A172 (cell line): ENCODE data around the gene CD68. TPM values are rescaled to one million over a fixed set of nuclear protein-coding genes. Genes with fewer than 3 reads are reported as not detected.

Source experiments
- DNase-seq: peaks from one replicate; pipeline ENCODE4 v3.0.0-alpha.2; 2015; ENCODE audit warnings: low spot score
- total RNA-seq: library from RNA; depleted of rRNA; stranded (reverse); fragments of >200 nt; shearing (Covaris generic); gene quantifications from 2 replicates; pipeline ENCODE4 v1.2.3, GENCODE V29; 2014; rRNA removed

Gene CD68
- total RNA-seq = 11.5 and 15.6 TPM in 2 replicates

- DNase-seq = peak; percentile 94
Measured at GRCh38 chr17:7579001-7579833, at the start of gene CD68. Gene CD68 (plus strand): TSS chr17:7579638. CDS start chr17:7579678, 40 bp downstream.

GRCh38 chr17:7530023-7530900, 49.2 kb upstream of the CD68 start:
- DNase-seq = no peak

GRCh38 chr17:7538050-7538449, 41.4 kb upstream of the CD68 start:
- no peak for DNase-seq

- no peak for DNase-seq
Measured at GRCh38 chr17:7538891-7539545, 40.4 kb upstream of the CD68 start.

GRCh38 chr17:7541074-7541621, 38.3 kb upstream of the CD68 start:
- no peak for DNase-seq

DNA sequence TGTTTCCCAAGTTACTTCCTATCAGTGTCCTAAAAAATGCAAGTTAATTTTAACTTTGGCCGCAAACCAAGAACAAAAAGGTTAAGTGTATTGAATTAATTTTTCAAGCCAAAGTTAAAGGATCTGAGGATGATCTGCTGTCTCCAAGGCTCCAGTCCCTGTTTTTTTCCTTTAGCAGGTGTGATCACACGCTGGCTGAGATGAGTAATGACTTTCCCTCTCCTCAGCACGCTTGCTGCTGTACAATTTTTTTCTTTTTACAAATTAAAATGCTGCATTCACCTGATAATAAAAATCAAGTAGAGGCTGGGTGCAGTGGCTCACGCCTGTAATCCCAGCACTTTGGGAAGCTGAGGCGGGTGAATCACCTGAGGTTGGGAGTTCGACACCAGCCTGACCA, 34.5 kb upstream of the CD68 start:
- no peak for DNase-seq

GRCh38 chr17:7548585-7549400, 30.6 kb upstream of the CD68 start, which contains the start of gene TNFSF12:
Gene TNFSF12 (plus strand): TSS chr17:7549058. CDS start chr17:7549154, 96 bp downstream.
- DNase-seq = peak; percentile 19

- DNase-seq = no peak
Measured at GRCh38 chr17:7549401-7550055, 29.9 kb upstream of the CD68 start.

DNA sequence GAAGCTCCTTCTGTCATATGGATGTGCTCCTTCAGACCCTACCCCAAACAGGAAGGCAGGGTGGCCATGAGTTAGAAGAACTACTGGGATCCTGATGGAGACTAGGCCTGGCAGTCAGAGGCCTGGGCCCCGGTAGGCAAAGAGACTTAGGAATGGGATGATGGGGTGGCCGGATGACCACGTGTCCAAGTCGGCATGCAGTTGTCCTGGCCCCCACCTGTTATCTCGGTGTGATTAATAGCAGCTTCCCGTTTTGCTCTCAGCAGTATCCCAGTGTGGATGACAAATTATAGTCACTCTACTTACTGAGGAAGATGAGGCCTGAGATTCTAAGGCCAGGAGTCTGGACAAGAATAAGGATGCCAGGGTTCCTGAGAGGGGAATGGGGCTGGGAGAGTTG, 29.1 kb upstream of the CD68 start:
- DNase-seq = peak; percentile 28

DNA sequence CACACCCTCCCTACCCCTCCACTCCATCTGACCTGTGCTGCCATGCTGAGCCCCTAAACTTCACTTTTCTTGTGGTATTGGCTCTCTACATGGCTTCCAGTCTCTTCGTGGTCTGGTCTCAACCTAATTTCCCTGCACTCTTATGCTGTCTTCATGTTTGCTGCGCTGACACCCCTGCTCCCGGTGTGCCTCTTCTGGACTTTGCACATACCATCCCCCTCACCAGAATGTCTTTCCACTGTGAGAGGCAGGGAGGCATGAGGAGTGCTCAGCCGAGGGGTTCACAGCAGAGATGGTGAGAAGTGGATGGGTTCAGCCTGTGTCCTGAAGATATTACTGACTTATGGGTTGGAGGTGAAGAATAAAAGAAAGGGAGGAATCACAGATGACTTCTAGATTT, 28.0 kb upstream of the CD68 start:
- no peak for DNase-seq

DNA sequence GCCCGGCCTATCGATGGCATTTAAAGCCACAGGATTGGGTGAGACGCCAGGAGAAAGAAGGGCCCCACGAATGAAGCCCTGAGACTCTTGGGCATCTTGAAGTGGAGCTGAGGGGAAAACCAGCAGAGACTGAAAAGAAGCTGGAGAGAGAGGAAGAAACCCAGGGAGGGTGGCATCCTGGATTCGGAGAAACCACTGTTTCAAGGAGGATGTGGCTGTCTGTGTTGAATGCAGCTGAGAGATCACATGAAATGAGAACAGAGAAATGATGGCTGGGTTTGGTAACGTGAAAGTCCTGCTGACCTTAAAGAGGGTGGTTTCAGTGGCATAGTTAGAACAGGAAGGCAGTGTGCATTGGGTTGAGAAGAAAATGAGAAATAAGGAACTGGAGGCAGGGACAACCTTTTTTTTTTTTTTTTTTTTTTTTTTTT, 26.8 kb upstream of the CD68 start:
- DNase-seq = no peak

DNA sequence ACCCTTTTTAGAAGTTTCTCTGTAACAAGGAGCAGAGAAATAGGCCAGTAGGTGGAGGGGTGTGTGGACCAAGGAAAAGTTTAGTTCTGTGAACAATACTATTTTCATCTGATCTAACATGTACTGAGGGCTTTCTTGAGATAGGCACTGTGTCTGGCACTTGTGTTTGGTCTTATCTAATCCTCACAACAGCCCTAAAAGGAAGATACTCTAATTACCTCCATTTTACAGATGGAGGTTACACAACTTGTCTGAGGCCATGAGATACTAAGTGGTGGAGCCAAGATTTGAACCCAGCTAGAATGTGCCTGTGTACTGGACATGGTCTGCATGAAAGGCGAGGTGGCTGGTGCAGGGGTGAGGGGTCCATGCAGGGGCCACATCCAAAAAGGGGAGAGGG, 26.1 kb upstream of the CD68 start:
- no peak for DNase-seq

DNA sequence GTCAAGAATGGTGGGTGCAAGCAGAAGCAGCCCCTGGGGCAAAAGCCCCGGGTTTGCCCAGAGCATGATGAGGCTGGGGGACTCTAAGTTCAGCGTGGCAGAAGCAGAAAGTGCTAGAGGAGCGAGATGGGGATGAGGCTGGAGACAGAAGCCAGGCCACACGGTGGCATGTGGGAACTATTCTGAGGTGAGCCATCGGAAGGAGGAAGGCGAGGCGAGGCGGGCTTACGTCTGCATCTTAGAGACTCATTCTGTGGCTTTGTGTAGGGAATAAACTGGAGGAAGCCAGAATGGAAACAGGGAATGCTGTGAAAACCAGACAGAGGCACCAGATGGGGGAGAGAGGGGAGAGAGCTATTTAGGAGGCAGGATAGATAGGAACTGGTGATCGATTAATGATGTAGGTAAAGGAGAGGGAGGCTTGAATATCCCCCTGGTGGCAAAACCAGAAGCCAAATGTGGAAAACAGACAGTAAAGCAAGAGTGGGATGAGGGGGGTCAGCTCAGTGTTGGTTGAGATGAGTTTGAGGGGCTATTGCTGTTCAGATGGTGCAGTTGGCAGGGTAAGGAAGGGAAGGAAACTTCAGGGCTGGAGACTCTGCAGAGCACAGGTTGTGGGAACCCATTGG, 24.0 kb upstream of the CD68 start:
- no peak for DNase-seq

GRCh38 chr17:7556627-7557026, 22.8 kb upstream of the CD68 start:
- DNase-seq = no peak

- no peak for DNase-seq
Measured at GRCh38 chr17:7557147-7557764, 22.2 kb upstream of the CD68 start.

- DNase-seq = peak; percentile 52
Measured at GRCh38 chr17:7557775-7558543, 21.5 kb upstream of the CD68 start.

GRCh38 chr17:7558544-7559319, 20.7 kb upstream of the CD68 start, which contains the start of gene TNFSF13:
Gene TNFSF13 (plus strand): TSS chr17:7558750. CDS start chr17:7559040, 290 bp downstream.
- no peak for DNase-seq
